H7 (cell line): ENCODE data around the gene ALOX5AP. TPM values are rescaled to one million over a fixed set of nuclear protein-coding genes. Genes with fewer than 3 reads are reported as not detected.

Experiments
- DNase-seq: peaks from one replicate; pipeline ENCODE4 v3.0.0; 2012
- H3K27me3 ChIP-seq: 2 replicates; pipeline ENCODE4 v1.6.0; 2011; ENCODE audit warnings: mild to moderate bottlenecking, low read length; ENCODE audit not compliant: control insufficient read depth, insufficient read depth
- H3K36me3 ChIP-seq: replicated peaks from 2 replicates; pipeline ENCODE4 v1.5.1; 2011; ENCODE audit warnings: low read length; ENCODE audit not compliant: control insufficient read depth, insufficient read depth
- H3K4me3 ChIP-seq: 2 replicates; pipeline ENCODE4 v1.5.1; 2011; ENCODE audit warnings: low read depth, mild to moderate bottlenecking, control low read depth, low read length, moderate library complexity; ENCODE audit not compliant: insufficient read depth
- total RNA-seq: library from RNA; depleted of rRNA; stranded (reverse); fragments of >200 nt; shearing (Covaris generic); gene quantifications from 2 replicates; pipeline ENCODE4 v1.2.3, GENCODE V29; 2014; rRNA removed

The ALOX5AP gene
- not detected in 2 replicates for total RNA-seq

DNA sequence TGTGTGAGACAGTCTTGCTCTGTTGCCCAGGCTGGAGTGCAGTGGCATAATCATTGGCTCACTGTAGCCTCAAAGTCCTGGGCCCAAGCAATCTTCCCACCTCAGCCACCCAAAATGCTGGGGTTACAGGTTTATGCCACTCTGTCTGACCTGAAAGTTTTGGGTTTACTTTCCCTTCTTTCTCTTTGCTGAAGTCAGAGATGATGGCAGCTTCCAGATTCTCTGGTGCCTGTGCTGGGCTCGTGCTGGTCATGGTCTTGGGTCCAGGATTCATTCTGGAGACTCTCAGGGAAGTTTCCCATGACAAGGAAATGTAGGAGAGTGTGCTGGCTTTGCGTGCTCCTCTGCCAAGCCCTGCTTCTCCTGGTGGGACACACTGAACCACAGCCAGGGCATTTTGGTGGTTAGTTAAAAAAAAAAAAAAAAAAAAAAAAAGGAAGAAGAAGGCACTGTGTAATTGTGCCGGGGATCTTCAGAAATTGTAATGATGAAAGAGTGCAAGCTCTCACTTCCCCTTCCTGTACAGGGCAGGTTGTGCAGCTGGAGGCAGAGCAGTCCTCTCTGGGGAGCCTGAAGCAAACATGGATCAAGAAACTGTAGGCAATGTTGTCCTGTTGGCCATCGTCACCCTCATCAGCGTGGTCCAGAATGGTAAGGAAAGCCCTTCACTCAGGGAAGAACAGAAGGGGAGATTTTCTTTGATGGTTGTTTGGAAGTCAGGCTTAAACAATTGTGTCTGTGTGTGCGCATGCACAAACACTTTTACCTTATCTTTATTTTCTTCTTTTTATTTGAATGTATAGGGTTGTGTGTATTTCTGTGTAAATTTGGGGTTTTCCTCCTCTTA, at the start of gene ALOX5AP:
Gene ALOX5AP (plus strand): TSS at position 519 of the 847 bp plus-strand sequence. CDS start 63 bp downstream, at position 582.
- H3K27me3 ChIP-seq = no peaks in the 10 kb centered on the region
- H3K4me3 ChIP-seq = no peak within 1 kb of the TSS
- DNase-seq = no peak
- no peaks in the 10 kb centered on the region for H3K36me3 ChIP-seq

DNA sequence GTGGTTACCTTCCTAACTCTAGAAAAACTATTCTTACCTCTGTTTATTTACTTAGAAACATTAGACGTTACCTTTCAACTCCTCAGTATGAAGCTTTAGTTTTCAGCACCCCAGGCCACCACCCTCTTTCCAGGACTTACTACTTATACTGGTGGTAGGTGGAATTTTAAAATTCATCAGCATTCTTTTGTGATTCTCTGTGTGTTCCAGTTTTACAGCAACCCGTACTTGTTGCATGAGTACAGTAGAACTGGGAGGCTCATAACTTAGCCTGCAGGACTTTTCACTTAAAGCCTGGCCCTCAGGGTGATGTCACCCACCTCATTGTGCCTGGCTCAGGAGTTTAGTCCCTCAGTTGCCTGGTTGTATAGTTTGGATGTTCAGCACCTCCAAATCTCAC, 49.4 kb upstream of the ALOX5AP start:
- Histone ChIP-seq H3K36me3 (no peaks in the 10 kb centered on the region), H3K4me3 (no peak overlapping the region), H3K27me3 (no peaks in the 10 kb centered on the region)
- DNase-seq = no peak

DNA sequence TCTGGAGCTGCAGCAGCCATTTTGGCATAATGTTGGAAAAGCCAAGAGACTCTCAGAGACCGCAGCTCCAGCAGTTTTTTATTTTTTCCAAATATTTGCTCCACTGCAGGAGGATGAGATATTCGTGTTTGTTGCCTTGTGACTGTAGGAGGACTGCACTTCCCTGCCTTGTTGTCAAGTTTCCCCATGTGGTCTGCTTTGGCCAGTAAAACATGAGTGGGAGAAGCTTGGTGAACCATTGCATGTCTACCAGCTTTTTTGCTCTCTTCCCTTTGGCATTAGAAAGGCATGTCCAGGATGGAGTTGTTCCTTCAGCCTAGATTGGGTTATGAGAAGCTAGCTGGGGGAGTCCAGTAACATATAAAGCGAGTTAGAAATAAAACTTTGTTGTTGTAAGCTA, 47.7 kb upstream of the ALOX5AP start:
- Histone ChIP-seq H3K36me3 (no peaks in the 10 kb centered on the region), H3K27me3 (no peaks in the 10 kb centered on the region), H3K4me3 (no peak overlapping the region)
- DNase-seq = no peak

DNA sequence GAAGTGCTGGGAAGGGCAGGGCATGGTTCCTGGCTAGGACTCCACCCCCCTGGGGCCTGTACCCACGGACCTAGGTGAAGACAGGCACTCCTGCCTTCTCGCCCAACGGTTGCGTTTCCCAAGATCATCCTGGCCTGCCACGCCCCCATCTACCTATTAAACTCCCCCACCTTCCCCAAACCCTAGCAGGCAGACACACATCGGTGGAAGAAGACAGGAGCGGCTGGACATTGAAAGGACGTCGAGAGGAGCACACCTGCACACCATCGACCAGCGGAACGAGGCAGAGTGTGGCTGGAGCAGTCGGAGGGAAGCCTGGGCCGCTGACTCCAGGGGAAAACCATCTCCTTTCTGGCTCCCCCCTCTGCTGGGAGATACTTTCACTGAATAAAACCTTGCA, 45.6 kb upstream of the ALOX5AP start:
- no peak overlapping the region for H3K4me3 ChIP-seq
- DNase-seq = no peak

DNA sequence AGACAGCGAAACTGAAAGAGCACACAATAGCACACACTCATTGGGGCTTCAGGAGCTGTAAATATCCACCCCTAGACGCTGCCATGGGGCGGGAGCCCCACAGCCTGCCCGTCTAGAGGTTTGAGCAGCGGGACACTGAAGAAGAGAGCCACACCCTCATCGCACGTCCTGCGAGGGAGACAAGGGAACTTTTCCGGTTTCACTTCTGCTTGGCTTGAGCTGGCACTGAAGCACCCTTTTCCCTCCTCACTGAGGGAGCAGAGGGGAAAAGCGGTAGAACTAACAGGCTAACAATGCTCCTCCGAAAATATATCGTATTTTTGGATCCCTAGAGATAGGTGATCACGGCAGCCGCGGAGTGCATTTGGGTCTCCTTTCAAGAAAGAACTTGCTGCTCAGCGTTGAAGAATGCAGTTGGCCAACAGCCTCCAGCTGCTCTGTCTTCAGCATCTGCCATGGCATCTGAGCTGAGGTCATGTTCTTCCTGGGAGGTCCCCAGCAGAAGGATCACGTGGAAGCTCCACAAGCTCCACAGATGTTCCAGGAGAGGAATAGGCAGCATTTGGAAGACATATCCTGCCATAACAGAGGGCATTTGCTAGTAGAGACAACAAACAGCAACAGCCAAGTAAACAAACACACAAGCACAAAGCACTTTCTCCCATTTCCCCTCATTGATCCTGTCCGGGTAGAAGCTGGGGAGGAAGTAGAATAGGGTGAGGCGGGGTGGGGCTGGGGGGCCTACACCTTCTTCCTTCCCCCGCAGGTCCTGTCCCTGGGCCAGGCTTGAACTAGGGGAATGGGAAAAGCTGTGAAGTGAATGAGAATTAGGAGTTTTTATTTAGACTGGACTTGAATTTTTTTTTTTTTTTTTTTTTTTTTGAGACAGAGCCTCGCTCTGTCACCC, 44.8 kb upstream of the ALOX5AP start:
- DNase-seq = no peak
- H3K27me3 ChIP-seq = no peaks in the 10 kb centered on the region
- no peak overlapping the region for H3K4me3 ChIP-seq
- H3K36me3 ChIP-seq = no peaks in the 10 kb centered on the region

More for the DNA sequence above, 45.6 kb upstream of the ALOX5AP start:
- no peaks in the 10 kb centered on the region for H3K27me3 ChIP-seq
- H3K36me3 ChIP-seq = no peaks in the 10 kb centered on the region

DNA sequence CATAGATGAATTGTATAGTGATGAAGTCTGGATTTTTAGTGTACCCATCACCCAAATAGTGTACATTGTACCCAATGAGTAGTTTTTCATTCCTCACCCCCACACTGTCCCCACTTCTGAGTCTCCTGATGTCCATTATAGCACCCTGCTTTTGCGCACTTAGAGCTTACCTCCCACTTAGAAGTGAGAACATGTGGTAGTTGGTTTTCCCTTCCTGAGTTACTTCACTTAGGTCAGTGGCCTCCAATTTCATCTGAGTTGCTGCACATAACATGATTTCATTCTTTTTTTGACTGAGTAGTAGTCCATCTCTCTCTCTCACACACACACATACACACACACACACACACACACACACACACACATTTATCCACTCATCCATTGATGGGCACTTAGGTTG, 43.2 kb upstream of the ALOX5AP start:
- H3K27me3 ChIP-seq = no peaks in the 10 kb centered on the region
- no peaks in the 10 kb centered on the region for H3K36me3 ChIP-seq
- no peak overlapping the region for H3K4me3 ChIP-seq
- no peak for DNase-seq

DNA sequence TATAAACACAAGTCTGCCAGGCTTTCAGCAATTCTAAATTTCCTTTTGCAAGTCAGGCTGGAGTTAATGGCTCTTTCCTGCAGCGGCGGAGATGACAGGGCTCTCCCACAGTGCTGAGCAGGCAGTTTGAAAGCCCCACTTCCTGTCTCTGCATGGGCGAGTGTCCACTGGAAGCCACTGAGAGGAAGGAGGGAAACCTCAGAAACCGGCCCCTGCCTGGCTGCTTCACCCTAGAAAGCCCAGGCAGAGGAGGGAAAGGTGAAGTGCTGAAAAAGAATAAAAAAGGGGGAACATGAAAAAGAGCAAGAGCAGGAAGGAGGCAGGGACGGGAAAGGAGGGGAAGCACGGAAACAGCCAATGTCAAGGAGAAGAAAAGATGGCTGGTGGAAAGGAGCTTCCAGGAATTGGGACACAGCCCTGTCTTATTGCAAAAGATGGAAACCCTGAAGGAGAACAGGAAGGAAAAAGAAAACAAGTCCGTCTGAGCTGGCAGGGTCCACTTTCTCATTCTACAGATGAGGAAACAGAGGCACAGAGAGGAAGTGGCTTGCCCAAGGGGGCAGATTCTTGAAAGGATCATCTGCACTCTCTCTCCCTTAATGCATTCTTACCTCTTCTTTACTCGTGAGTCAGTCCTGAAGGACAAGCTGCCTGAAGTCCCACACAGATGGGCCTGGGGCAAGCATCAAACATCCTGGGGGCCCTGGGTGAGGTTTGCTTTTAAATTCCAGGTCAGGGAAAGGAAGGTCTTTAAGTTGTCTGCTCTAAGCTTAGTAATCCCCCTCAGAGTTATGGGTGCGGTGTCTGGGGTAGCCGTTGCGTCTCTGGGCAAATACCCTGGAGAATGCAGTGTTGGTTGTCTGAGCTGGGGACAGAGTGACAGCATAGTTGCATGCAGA, 38.8 kb upstream of the ALOX5AP start:
- no peak for DNase-seq
- no peak overlapping the region for H3K4me3 ChIP-seq
- H3K27me3 ChIP-seq = no peaks in the 10 kb centered on the region
- no peaks in the 10 kb centered on the region for H3K36me3 ChIP-seq

DNA sequence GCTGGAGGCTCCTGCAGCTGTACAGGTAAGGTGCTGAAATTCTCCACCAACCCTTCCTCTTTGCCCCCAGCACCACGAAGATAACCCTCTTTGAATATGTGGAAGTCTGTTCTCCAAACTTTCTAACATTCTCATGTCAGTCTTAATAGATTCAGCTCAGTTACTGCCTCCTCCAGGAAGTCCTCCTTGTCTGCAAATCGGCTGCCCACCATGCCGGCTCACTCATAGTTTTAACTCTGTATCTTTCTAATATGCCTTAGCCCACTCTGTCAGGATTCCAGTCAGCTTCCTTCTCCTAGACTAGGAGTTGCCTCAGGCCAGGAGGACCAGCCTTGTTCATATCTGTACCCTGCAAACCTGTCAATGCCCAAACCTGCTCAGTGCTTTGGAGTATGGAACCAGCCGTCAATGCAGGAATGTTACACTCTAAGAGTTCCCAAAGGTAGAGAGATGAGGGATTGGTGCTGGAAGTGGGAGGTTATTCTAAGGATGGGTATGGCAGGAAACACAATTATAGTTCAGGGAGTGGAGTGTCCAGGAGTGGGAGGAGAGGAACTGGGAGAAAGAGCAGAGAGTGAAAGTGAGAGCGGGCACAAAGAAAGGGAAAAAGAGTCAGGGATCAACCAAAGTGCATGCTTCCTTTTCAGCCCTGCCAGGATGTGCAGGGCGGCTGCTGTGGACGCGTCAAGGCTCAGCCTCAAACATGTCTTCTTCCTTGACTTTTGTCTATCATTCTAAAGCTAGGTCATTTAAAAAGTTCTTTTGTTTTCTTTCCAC, 38.0 kb upstream of the ALOX5AP start:
- DNase-seq = no peak
- no peaks in the 10 kb centered on the region for H3K36me3 ChIP-seq
- no peaks in the 10 kb centered on the region for H3K27me3 ChIP-seq
- no peak overlapping the region for H3K4me3 ChIP-seq

DNA sequence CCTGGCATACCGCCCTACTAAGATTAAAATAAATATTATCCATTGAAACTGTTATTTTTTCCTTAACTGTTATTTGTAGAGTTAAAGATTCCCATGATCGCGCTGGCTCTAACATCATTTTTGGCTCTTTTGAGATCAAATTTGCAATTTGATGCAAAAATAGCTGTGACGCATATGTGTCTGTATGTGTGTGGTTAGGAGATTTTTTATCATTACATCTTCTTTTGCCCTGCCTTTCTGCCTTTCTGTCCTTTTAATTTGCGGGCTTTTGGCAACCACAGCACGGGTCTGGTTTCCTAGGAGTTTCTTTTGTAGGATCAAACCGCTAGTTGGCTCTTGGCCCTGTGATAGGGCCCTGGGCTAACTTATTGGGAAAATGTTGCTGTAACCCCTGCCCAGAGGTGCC, 37.3 kb upstream of the ALOX5AP start:
- no peak overlapping the region for H3K4me3 ChIP-seq
- no peak for DNase-seq

DNA sequence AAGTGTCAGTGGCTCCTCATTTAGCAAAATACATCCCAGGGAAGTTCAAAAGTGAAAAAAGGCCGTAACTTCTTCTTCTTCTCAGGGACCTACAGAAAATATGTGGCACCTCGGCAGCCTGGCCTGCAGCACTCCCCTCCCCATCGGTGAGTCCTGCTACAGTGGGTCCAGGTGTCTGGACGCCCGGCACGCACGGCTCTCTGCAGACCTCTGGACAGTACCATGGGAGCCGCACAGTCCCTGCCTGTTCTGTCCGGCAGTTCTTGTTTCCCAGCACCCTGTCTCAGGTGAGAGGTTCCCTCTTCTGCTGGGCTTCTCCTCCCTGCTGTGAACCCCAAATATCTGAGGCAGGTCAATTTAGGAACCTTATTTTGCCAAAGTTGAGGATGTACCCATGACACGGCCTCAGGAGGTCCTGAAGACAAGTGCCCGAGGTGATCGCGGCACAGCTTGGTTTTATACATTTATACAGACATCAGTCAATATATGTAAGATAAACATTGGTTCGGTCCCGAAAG, 36.8 kb upstream of the ALOX5AP start:
- H3K4me3 ChIP-seq = no peak overlapping the region
- no peaks in the 10 kb centered on the region for H3K27me3 ChIP-seq
- no peak for DNase-seq
- no peaks in the 10 kb centered on the region for H3K36me3 ChIP-seq

More for the DNA sequence above, 37.3 kb upstream of the ALOX5AP start:
- H3K27me3 ChIP-seq = no peaks in the 10 kb centered on the region
- no peaks in the 10 kb centered on the region for H3K36me3 ChIP-seq

DNA sequence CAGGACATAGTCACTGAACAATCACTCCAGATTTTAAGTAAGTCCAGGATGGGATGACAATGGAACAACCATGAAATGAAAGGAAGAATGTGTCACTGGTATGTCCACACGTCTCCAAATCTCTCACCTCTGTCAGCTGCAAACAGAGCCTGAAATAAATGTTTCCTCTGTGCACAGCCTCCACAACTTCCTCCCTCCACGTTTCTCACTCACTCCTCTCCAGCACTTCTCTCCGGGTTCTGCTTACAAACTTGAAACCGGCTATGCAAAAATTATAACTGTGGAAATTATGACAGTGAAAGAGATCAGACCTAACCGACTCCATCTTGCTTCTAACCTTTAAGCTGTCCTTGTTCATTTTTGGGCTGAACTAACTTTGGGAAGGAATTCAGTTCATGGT, 35.0 kb upstream of the ALOX5AP start:
- DNase-seq = no peak
- H3K4me3 ChIP-seq = no peak overlapping the region
- H3K27me3 ChIP-seq = no peaks in the 10 kb centered on the region
- H3K36me3 ChIP-seq = no peaks in the 10 kb centered on the region

DNA sequence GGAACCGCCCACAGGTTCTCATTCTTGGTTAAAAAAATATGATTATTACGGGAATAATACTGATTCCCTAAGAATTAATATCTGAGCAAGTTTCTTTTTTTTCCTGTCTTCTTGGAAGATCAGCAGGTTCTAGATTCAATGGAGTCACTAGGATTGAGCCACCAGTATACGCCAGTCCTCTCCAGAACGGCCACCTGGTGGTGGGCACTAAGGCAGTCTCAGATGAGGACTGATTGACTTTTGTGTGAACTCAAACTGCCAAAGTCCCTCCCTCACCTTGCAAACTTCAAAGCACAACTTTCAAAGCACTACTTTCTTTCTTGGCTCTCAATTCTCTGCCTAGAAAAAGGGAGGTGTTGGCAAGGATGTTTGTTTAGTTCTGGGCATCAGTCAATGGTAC, 33.3 kb upstream of the ALOX5AP start:
- no peak for DNase-seq
- no peak overlapping the region for H3K4me3 ChIP-seq
- H3K36me3 ChIP-seq = no peaks in the 10 kb centered on the region
- no peaks in the 10 kb centered on the region for H3K27me3 ChIP-seq

DNA sequence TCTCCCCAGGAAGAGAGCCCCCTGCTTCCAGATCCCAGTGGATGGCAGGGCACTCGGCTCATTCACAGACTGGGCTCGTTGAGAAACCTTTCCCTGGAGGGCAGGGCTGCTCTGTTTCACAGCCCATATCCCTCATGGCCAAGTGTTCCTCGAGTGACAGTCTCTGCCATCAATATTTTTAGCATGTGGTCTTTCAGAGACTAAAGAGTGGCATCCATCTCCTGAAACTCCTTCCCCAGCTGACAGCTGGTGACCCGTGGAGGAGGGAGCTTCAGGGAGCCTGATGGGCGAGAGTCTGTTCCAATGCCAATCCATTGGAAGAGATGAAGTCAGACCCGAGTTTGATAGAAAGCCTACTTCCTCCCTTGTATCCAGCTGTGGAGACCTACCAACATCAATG, 30.7 kb upstream of the ALOX5AP start:
- H3K36me3 ChIP-seq = no peaks in the 10 kb centered on the region
- H3K4me3 ChIP-seq = no peak overlapping the region
- no peaks in the 10 kb centered on the region for H3K27me3 ChIP-seq
- no peak for DNase-seq
